H9 (cell line): ENCODE results near the gene PHF21A. TPM values are rescaled to one million over a fixed set of nuclear protein-coding genes. Genes with fewer than 3 reads are reported as not detected.
A peak's percentile ranks its signal among the peaks of the same experiment; 100 is the strongest.

ENCODE experiments used
- DNase-seq: peaks from one replicate; pipeline ENCODE4 v3.0.0-alpha.2; 2017
- H2AFZ ChIP-seq: one replicate; pipeline ENCODE4 v1.6.1; 2013; ENCODE audit warnings: mild to moderate bottlenecking, low read length, control low read depth, moderate library complexity
- H2AK5ac ChIP-seq: 2 replicates; pipeline ENCODE4 v1.6.1; 2013; ENCODE audit warnings: low read length, control low read depth, mixed read lengths; ENCODE audit not compliant: insufficient read length
- H2BK120ac ChIP-seq: one replicate; pipeline ENCODE4 v1.6.1; 2013; ENCODE audit warnings: low read depth, mild to moderate bottlenecking, low read length, control low read depth, inconsistent platforms; ENCODE audit not compliant: poor library complexity, severe bottlenecking
- H2BK12ac ChIP-seq: 2 replicates; pipeline ENCODE4 v1.6.1; 2013; ENCODE audit warnings: low read length, control low read depth, mixed read lengths, low read depth; ENCODE audit not compliant: insufficient read length
- H2BK15ac ChIP-seq: 2 replicates; pipeline ENCODE4 v1.6.1; 2013; ENCODE audit warnings: low read depth, low read length, control low read depth
- H2BK20ac ChIP-seq: one replicate; pipeline ENCODE4 v1.6.1; 2013; ENCODE audit warnings: low read depth, mild to moderate bottlenecking, low read length, control low read depth, inconsistent platforms; ENCODE audit not compliant: poor library complexity, severe bottlenecking
- H2BK5ac ChIP-seq: 2 replicates; pipeline ENCODE4 v1.6.1; 2013; ENCODE audit warnings: low read length, control low read depth, mixed read lengths; ENCODE audit not compliant: insufficient read length
- H3K14ac ChIP-seq: 2 replicates; pipeline ENCODE4 v1.6.1; 2013; ENCODE audit warnings: low read length, control low read depth; ENCODE audit not compliant: insufficient read depth
- H3K18ac ChIP-seq: 2 replicates; pipeline ENCODE4 v1.6.1; 2013; ENCODE audit warnings: low read depth, mild to moderate bottlenecking, mixed read lengths, low read length, control low read depth; ENCODE audit not compliant: insufficient read length
- H3K23ac ChIP-seq: 2 replicates; pipeline ENCODE4 v1.6.1; 2013; ENCODE audit warnings: low read length, control low read depth, mixed read lengths, low read depth; ENCODE audit not compliant: insufficient read length
- H3K23me2 ChIP-seq: 2 replicates; pipeline ENCODE4 v1.6.1; 2013; ENCODE audit warnings: low read depth, mild to moderate bottlenecking, mixed read lengths, low read length, control low read depth; ENCODE audit not compliant: insufficient read length, poor library complexity, severe bottlenecking
- H3K27ac ChIP-seq: 2 replicates; pipeline ENCODE4 v1.5.1; 2013; ENCODE audit warnings: low read length, control low read depth, mixed read lengths, low read depth; ENCODE audit not compliant: insufficient read length
- H3K27me3 ChIP-seq: 2 replicates; pipeline ENCODE4 v1.6.1; 2013; ENCODE audit warnings: low read length, control low read depth, inconsistent platforms; ENCODE audit not compliant: insufficient read depth
- H3K4ac ChIP-seq: 2 replicates; pipeline ENCODE4 v1.6.1; 2013; ENCODE audit warnings: low read depth, mild to moderate bottlenecking, control low read depth, inconsistent platforms, low read length, moderate library complexity
- H3K4me1 ChIP-seq: 2 replicates; pipeline ENCODE4 v1.6.1; 2013; ENCODE audit warnings: low read length, control low read depth, inconsistent platforms; ENCODE audit not compliant: insufficient read depth
- H3K4me2 ChIP-seq: 2 replicates; pipeline ENCODE4 v1.6.1; 2013; ENCODE audit warnings: low read length, control low read depth, mixed read lengths; ENCODE audit not compliant: insufficient read length, insufficient read depth
- H3K56ac ChIP-seq: 2 replicates; pipeline ENCODE4 v1.6.1; 2013; ENCODE audit warnings: low read depth, mild to moderate bottlenecking, mixed read lengths, low read length, control low read depth; ENCODE audit not compliant: insufficient read length
- H3K79me1 ChIP-seq: 2 replicates; pipeline ENCODE4 v1.6.1; 2013; ENCODE audit warnings: low read depth, mild to moderate bottlenecking, moderate library complexity, low read length, control low read depth, inconsistent platforms; ENCODE audit not compliant: insufficient read depth, poor library complexity, severe bottlenecking
- H3K79me2 ChIP-seq: 2 replicates; pipeline ENCODE4 v1.6.1; 2013; ENCODE audit warnings: low read length, control low read depth, inconsistent platforms; ENCODE audit not compliant: insufficient read depth
- H3K9ac ChIP-seq: 2 replicates; pipeline ENCODE4 v1.6.1; 2013; ENCODE audit warnings: low read length, control low read depth, mixed read lengths; ENCODE audit not compliant: insufficient read length; ENCODE audit errors: extremely low read depth
- H3K9me3 ChIP-seq: one replicate; pipeline ENCODE4 v1.6.1; 2013; ENCODE audit warnings: low read depth, low read length, inconsistent platforms; ENCODE audit not compliant: control insufficient read depth
- H3T11ph ChIP-seq: one replicate; pipeline ENCODE4 v1.6.1; 2013; ENCODE audit warnings: mild to moderate bottlenecking, low read length, control low read depth, inconsistent platforms
- H4K20me1 ChIP-seq: one replicate; pipeline ENCODE4 v1.6.1; 2013; ENCODE audit not compliant: control insufficient read depth, insufficient read length, insufficient read depth
- H4K5ac ChIP-seq: 2 replicates; pipeline ENCODE4 v1.6.1; 2013; ENCODE audit warnings: low read depth, mild to moderate bottlenecking, mixed read lengths, low read length, control low read depth; ENCODE audit not compliant: insufficient read length
- H4K8ac ChIP-seq: replicated peaks from 2 replicates; pipeline ENCODE4 v1.6.1; 2013; ENCODE audit warnings: low read length, control low read depth, mixed read lengths, low read depth; ENCODE audit not compliant: insufficient read length
- H4K91ac ChIP-seq: 2 replicates; pipeline ENCODE4 v1.6.1; 2013; ENCODE audit warnings: low read depth, mild to moderate bottlenecking, moderate library complexity, mixed read lengths, low read length, control low read depth; ENCODE audit not compliant: insufficient read length
- H3K27ac Mint-ChIP-seq, 3 experiments: 2 replicates in 2 of 3; 3 replicates in 1 of 3; pipeline ENCODE4 v1.8.0; 2020 to 2021; ENCODE audit warnings: mixed read lengths in 3 of 3, mild to moderate bottlenecking in 1 of 3, moderate library complexity in 1 of 3
- H3K27me3 Mint-ChIP-seq: 2 replicates; pipeline ENCODE4 v1.8.0; 2021; ENCODE audit warnings: low read depth, mild to moderate bottlenecking, moderate library complexity, mixed read lengths
- H3K36me3 Mint-ChIP-seq, 3 experiments: 2 replicates in 2 of 3; 3 replicates in 1 of 3; pipeline ENCODE4 v1.8.0; 2020 to 2021; ENCODE audit warnings: low read depth in 3 of 3, mixed read lengths in 3 of 3; ENCODE audit not compliant: insufficient read depth in 1 of 3
- H3K4me1 Mint-ChIP-seq, 2 experiments: 2 replicates each; pipeline ENCODE4 v1.8.0; 2020; ENCODE audit warnings: mixed read lengths in 2 of 2
- H3K4me3 Mint-ChIP-seq, 2 experiments: 2 replicates in 1 of 2; 3 replicates in 1 of 2; pipeline ENCODE4 v1.8.0; 2020 to 2021; ENCODE audit warnings: mild to moderate bottlenecking in 2 of 2, mixed read lengths in 2 of 2, moderate library complexity in 1 of 2
- H3K9me3 Mint-ChIP-seq, 2 experiments: 2 replicates in 1 of 2; 3 replicates in 1 of 2; pipeline ENCODE4 v1.8.0; 2020; ENCODE audit warnings: mild to moderate bottlenecking in 2 of 2, mixed read lengths in 2 of 2, moderate library complexity in 1 of 2
- CTCF ChIP-seq: fragments of 200-600 bp; sonication (generic); conservative IDR thresholded peaks from 3 replicates; pipeline ENCODE4 v1.8.0; 2021; ENCODE audit warnings: antibody characterized with exemption, mild to moderate bottlenecking
- WGBS: extraction: QIAGEN DNeasy Blood & Tissue Kit; methylation state at CpG from one replicate; pipeline ENCODE4 v1.1.7; 2013; ENCODE audit warnings: missing lambda C conversion rate, low lambda C conversion rate, mixed read lengths; ENCODE audit not compliant: insufficient read length; ENCODE audit errors: extremely low coverage; 5-methylcytosine and 5-hydroxymethylcytosine counted together
- total RNA-seq: library from RNA; stranded (reverse); gene quantifications from 2 replicates; pipeline ENCODE4 v1.2.1, GENCODE V29; 2021

Gene PHF21A
- total RNA-seq, 1 experiment from 2014 or later: 33.8 TPM

GRCh38 chr11:46055371-46055770 lies 65.9 kb downstream of the PHF21A start:
- no peak overlapping the region for H2BK20ac ChIP-seq
- no peak overlapping the region for H4K8ac ChIP-seq
- no peak overlapping the region for H4K5ac ChIP-seq
- Mint-ChIP-seq H3K27me3 (no peaks in the 10 kb centered on the region), H3K27ac (peak overlapping the region; percentile 19 to 97 (median 83); a peak in 5 of 7 replicates), H3K4me1 (peaks cover 62 to 66% of the 10 kb centered on the region in 2 experiments), H3K36me3 (peaks cover 0 to 5% (median 0%) of the 10 kb centered on the region in 3 experiments; a peak in 2 of 7 replicates), H3K4me3 (peak overlapping the region in 1 of 2 experiments; percentile 26; a peak in 1 of 5 replicates), H3K9me3 (no peaks in the 10 kb centered on the region)
- H3K27me3 ChIP-seq: peaks cover 2% of the 10 kb centered on the region; the same call in 1 of the 2 replicates
- WGBS: no CpG with 5 or more reads among the region's 1 CpG
- H3K79me2 ChIP-seq: no peaks in the 10 kb centered on the region
- no peak overlapping the region for H3K56ac ChIP-seq
- H2BK15ac ChIP-seq: no peak overlapping the region
- no peak overlapping the region for H3K9ac ChIP-seq
- no peak overlapping the region for H3K4me2 ChIP-seq
- no peaks in the 10 kb centered on the region for H3K79me1 ChIP-seq
- peaks cover 11% of the 10 kb centered on the region; the same call in 1 of the 2 replicates for H3K4me1 ChIP-seq
- no peak overlapping the region for H3K14ac ChIP-seq
- H3K27ac ChIP-seq: peak overlapping the region; percentile 28
- no peak overlapping the region for H4K91ac ChIP-seq
- H4K20me1 ChIP-seq: no peaks in the 10 kb centered on the region
- no peak overlapping the region for H3K4ac ChIP-seq
- H3K18ac ChIP-seq: no peak overlapping the region
- H2BK12ac ChIP-seq: no peak overlapping the region
- no peak overlapping the region for H2AFZ ChIP-seq
- H3K9me3 ChIP-seq: no peaks in the 10 kb centered on the region
- no peak overlapping the region for H2BK120ac ChIP-seq
- H3K23me2 ChIP-seq: no peaks in the 10 kb centered on the region
- H2AK5ac ChIP-seq: no peak overlapping the region
- TF ChIP-seq CTCF: no peak
- no peak overlapping the region for H2BK5ac ChIP-seq
- no peak for DNase-seq
- no peak overlapping the region for H3K23ac ChIP-seq
- H3T11ph ChIP-seq: no peak overlapping the region
